HT1080 (cell line): ENCODE data around the gene MRPL20. TPM values are rescaled to one million over a fixed set of nuclear protein-coding genes. Genes with fewer than 3 reads are reported as not detected.
"Not testable (repeated sequence)": the region's sequence is repeated elsewhere in the genome, so short reads cannot be mapped to it uniquely, and the experiment has no call there.

Source experiments
- DNase-seq: peaks from one replicate; pipeline ENCODE4 v3.0.0-alpha.2; 2015; ENCODE audit warnings: low read depth
- polyA plus RNA-seq, 2 experiments: library from polyadenylated mRNA; depleted of rRNA; stranded (reverse); fragments of >200 nt; gene quantifications; 2 replicates each; pipeline ENCODE4 v1.2.3, GENCODE V29; 2015
- total RNA-seq: library from RNA; depleted of rRNA; stranded (reverse); fragments of >200 nt; shearing (Covaris generic); gene quantifications from 2 replicates; pipeline ENCODE4 v1.2.3, GENCODE V29; 2014; rRNA removed

Gene MRPL20
- total RNA-seq, result 319 and 342 TPM in 2 replicates
- polyA plus RNA-seq (2015; cell fraction: cytosol; rRNA removed), result 266 and 284 TPM in 2 replicates
- polyA plus RNA-seq (2015; cell fraction: nucleus; rRNA removed), result 136 and 138 TPM in 2 replicates

GRCh38 chr1:1406821-1407635 is at the start of gene MRPL20:
MRPL20 (minus strand) TSS chr1:1407293; CDS start chr1:1407217, 76 bp downstream.
- peak; percentile 86 for DNase-seq

- not testable (repeated sequence) for DNase-seq
Observed at GRCh38 chr1:1456683-1457255, 49.7 kb upstream of the MRPL20 start.

GRCh38 chr1:1455934-1456333 is 48.8 kb upstream of the MRPL20 start:
- not testable (repeated sequence) for DNase-seq

GRCh38 chr1:1455366-1455884 is 48.3 kb upstream of the MRPL20 start:
- DNase-seq, result no peak

- not testable (repeated sequence) for DNase-seq
Observed at GRCh38 chr1:1454286-1455056, 47.4 kb upstream of the MRPL20 start.

GRCh38 chr1:1452882-1453281 is 45.8 kb upstream of the MRPL20 start:
- no peak for DNase-seq

GRCh38 chr1:1452365-1452739 is 45.3 kb upstream of the MRPL20 start:
- DNase-seq, result not testable (repeated sequence)

- no peak for DNase-seq
Observed at GRCh38 chr1:1451696-1452364, 44.7 kb upstream of the MRPL20 start.

- not testable (repeated sequence) for DNase-seq
Observed at GRCh38 chr1:1450616-1451015, 43.5 kb upstream of the MRPL20 start.

GRCh38 chr1:1449099-1449739 is 42.1 kb upstream of the MRPL20 start, which contains the start of gene ATAD3C:
ATAD3C (plus strand) TSS chr1:1449689; CDS start chr1:1450684, 995 bp downstream.
- DNase-seq, result no peak

GRCh38 chr1:1446631-1447030 is 39.5 kb upstream of the MRPL20 start:
- not testable (repeated sequence) for DNase-seq

- DNase-seq, result no peak
Observed at GRCh38 chr1:1442069-1442770, 35.1 kb upstream of the MRPL20 start.

GRCh38 chr1:1441002-1441888 is 34.2 kb upstream of the MRPL20 start:
- DNase-seq, result no peak

GRCh38 chr1:1440262-1441001 is 33.3 kb upstream of the MRPL20 start:
- DNase-seq, result no peak

- DNase-seq, result no peak
Observed at GRCh38 chr1:1439546-1440261, 32.6 kb upstream of the MRPL20 start.

- no peak for DNase-seq
Observed at GRCh38 chr1:1438531-1439381, 31.7 kb upstream of the MRPL20 start.
